Colon (tissue), 2 donors: ENCODE measurements around the gene SLC35B4.

Experiments
- FAIRE-seq: peaks from 2 replicates; lab custom pipeline; 2012; peaks lifted over from hg19 to GRCh38; lab: Jason Lieb, UNC
- donor health status: control.
- donor health status: control.

The SLC35B4 gene

DNA sequence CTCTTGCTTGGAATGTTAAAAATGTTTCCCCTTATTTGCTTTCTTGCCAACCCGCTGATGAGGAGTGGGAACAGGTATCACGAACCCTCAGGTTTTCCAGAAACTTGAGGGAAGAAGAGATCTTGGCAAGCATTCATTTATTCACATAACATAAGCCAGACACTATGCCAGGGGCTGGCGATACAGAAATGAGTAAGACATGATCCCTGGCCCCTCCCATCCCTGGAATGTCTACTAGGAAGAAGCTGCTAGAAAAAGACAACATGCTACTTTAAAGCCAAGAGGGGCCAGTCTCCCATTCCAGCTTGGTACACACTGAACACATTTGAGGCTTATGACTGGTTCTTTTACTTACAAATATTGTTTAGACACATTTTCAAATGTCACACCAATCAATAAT lies 26.4 kb downstream of the SLC35B4 start:
- FAIRE-seq, result no peak

- FAIRE-seq, result no peak
Measured at GRCh38 chr7:134289841-134290240, 26.9 kb downstream of the SLC35B4 start.

GRCh38 chr7:134289423-134289822 lies 27.3 kb downstream of the SLC35B4 start:
- no peak for FAIRE-seq

DNA sequence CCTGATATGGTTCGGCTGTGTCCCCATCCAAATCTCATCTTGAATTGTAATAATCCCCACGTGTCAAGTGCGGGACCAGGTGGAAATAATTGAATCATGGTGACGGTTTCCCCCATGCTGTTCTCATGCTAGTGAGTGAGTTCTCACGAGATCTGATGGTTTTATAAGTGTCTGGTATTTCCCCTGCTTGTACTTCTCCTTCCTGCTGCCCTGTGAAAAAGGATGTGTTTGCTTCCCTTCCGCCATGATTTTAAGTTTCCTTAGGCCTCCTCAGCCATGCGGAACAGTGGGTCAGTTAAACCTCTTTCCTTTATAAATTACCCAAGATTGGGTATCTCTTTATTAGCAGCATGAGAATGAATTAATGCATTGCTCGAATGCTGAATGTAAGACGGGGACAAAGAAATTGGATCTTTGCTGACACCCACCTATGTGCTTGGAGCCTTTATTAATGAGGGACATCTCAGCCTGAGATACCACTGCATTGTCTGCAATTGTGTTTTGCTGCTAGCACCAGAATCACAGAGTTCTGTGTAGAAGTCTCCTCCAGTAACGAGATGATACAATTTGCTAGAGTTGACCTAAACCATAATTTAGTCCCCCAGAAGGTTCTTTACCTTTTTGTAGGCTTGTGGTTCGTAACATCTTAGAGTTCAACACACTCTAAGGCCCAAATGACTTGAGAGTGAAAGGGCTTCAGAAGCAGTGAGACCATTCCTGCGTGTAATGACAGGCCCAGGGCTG lies 28.6 kb downstream of the SLC35B4 start:
- FAIRE-seq, result no peak

DNA sequence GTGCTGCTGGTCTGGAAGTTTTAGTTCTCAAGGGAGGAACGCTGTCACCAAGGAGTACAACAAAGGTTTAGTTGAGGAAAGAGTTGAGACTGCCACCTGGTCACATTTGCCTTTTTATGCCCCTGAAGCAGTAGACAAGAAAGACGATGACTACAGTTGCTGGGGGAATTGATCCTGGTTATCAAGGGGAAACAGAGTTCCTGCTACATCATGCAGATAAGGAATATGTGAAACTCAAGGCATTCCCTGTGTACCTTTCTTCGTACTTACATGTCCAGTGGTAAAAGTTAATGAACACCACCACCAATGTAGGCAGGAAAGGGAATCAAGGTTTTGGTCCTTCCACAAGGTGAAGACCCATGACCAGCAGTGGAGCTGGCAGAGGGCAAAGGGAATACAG lies 31.8 kb downstream of the SLC35B4 start:
- no peak for FAIRE-seq

- FAIRE-seq, result no peak
Measured at GRCh38 chr7:134284011-134284410, 32.7 kb downstream of the SLC35B4 start.

DNA sequence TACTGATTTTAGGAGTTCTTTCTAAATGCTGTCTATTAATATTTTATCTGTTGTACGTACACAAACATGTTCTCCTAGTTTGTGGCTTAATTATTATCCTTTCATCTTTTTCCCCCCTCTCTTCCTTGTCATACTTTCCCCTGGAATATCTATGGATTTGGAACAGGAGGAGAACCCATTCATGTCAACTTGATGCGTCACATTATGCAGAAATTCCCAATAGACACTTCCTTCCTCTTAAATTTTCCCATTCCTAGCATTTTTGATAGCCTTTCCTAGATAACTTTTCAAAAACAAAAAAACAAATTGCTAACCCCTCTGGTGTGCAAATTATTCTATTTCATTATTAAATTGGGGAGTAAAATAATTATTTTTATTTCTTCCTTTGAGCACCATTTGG lies 36.2 kb downstream of the SLC35B4 start:
- FAIRE-seq, result no peak

DNA sequence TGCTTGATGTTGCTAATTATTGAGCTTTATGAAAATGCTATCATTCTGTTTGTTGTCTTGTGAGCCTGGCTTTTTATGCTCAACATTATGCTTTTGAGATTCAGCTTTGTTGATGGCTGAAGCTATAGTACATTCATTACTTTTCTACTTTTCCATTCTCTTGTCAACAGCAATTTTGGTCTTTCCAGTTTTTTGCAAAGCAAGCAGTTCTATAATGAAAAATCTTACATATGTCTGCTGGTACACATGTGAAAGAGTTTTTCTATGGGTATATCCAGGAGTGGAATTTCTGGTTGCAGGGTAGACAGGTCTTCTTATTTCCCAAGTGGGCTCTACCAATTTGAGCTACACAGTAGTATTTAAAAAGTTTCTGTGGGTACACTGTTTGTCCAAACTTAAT lies 36.8 kb downstream of the SLC35B4 start:
- no peak for FAIRE-seq

GRCh38 chr7:134279336-134279735 lies 37.4 kb downstream of the SLC35B4 start:
- FAIRE-seq, result no peak

DNA sequence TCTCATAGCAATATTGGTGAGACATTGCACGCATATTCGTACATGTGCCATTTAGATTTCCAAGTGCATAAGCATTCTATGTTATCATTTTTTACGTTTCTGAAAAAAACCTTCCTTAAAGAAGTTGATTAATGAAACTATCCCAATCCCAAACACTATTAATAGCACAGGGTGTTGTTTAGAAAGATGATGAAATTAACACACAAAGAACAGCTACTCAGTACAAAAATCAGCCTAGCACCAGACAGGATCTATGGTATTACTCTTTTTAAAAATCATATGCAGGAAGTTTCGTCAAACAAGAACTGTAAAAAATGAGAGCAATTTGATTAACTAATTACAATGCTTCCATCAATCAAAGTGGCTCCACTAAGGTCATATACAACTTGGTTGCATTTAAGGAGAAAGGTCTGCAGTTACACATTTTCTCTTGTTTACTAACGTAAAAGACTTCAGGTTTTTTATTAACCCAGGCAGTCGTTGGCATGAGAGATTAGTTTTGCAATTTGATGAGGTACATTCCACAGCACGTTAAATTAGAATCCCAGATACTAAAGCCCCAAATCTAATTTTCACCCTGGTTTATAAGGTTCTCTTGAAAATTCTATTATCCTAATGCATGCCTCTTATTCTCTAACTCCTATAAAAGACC lies 38.1 kb downstream of the SLC35B4 start:
- FAIRE-seq, result no peak

GRCh38 chr7:134276951-134277350 lies 39.8 kb downstream of the SLC35B4 start:
- no peak for FAIRE-seq

- FAIRE-seq, result no peak
Measured at GRCh38 chr7:134262322-134262721, 54.4 kb downstream of the SLC35B4 start.

GRCh38 chr7:134255814-134256213 lies 60.9 kb downstream of the SLC35B4 start:
- FAIRE-seq, result no peak

- no peak for FAIRE-seq
Measured at GRCh38 chr7:134254311-134254710, 62.4 kb downstream of the SLC35B4 start.

DNA sequence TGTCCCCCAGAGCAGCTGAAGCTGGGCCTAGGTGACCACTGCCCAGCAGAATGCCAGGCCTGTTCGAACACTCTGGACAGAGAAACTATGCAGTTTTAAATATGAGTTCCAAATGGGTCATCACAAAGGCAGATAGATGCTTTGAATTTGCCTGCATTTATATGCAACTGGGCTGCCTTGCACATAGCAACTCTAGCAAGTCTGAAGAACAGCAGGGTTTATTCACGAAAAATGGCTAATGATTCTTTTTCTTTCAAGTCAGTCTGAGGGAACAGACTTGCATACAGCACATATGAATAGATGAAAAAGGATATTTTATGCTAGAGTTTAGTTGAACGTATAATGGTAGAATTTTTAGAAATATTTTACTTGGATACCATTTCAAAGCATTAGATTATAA lies 68.5 kb downstream of the SLC35B4 start:
- FAIRE-seq, result no peak

DNA sequence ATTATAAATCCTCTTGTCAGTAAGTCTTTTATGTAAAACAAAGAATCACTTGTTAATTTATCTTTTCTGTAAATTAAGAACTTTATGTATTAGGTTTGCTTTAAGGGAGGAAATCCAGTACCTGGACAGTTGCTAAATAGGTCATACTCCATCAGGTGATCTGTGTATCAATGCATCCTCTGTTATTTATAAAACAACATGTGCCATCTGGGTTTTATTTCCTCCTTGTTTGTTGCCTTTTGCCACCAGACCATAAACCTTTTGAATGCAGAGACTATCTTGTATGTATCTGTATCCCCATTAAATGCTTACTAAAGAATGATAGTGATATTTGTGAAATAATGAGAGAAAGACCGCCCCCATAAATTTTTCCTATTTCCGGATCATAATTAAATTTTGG lies 70.0 kb downstream of the SLC35B4 start:
- no peak for FAIRE-seq

DNA sequence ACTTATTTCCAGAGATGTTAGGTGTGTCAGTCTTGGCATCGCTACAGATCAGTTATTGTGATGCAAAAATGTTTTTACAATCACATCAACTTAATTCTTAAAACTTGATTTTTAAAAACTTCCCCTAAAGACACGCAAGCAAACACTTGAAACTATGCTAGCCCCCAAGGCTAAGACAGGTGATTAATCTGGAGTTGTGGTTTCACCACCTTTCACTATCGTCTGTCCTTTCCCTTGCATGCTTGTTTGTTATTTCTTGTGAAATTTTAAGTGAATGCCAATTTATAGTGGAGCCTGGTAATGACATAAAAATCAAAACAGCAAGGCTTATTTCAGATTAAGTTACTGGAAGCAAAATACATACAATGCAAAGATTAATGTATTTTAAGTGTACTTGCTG lies 70.4 kb downstream of the SLC35B4 start:
- FAIRE-seq, result no peak

DNA sequence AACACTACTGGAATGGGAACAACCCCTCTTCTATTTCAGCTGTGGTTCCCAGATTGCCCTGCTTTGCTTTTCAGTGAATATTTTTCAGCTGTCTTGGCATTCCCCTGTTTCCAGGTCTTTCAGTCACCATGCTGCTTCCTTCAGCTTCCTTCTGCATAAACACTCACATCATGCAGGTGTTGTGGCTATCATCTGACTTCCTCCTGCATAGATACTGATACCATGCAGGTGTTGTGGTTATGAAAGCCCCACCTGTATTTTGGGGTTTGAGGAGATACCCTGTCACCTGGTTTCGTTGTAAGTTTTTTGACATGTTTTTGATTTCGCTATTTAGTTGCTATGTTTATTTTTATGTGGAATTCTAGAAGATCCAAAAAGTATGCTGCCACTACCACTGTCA lies 71.5 kb downstream of the SLC35B4 start:
- no peak for FAIRE-seq
